Choroid plexus epithelial cell (primary cell): ENCODE measurements around the gene TTLL12.

Experiments
- DNase-seq: peaks from one replicate; pipeline ENCODE4 v3.0.0-alpha.2; 2010; ENCODE audit warnings: low read depth
- H3K4me3 ChIP-seq: 2 replicates; pipeline ENCODE4 v1.5.1; 2011; ENCODE audit warnings: low read depth, mild to moderate bottlenecking, control low read depth, low read length, moderate library complexity
- CTCF ChIP-seq: conservative IDR thresholded peaks from 2 replicates; pipeline ENCODE4 v1.5.1; 2011; ENCODE audit warnings: low read depth, mild to moderate bottlenecking, control low read depth, inconsistent platforms, low read length, moderate library complexity

Gene TTLL12

GRCh38 chr22:43182118-43182517 lies 4.8 kb downstream of the TTLL12 start:
- TF ChIP-seq CTCF = no peak
- no peak for DNase-seq
- H3K4me3 ChIP-seq = no peak overlapping the region

GRCh38 chr22:43181321-43182076 lies 5.4 kb downstream of the TTLL12 start:
- no peak overlapping the region for H3K4me3 ChIP-seq
- DNase-seq = no peak
- no peak for TF ChIP-seq CTCF

GRCh38 chr22:43180670-43181069 lies 6.3 kb downstream of the TTLL12 start:
- H3K4me3 ChIP-seq = no peak overlapping the region
- TF ChIP-seq CTCF = no peak
- no peak for DNase-seq

GRCh38 chr22:43179911-43180195 lies 7.1 kb downstream of the TTLL12 start:
- DNase-seq = no peak
- TF ChIP-seq CTCF = no peak
- H3K4me3 ChIP-seq = no peak overlapping the region

- no peak for DNase-seq
- H3K4me3 ChIP-seq = no peak overlapping the region
- TF ChIP-seq CTCF = no peak
Measured at GRCh38 chr22:43179146-43179910, 7.6 kb downstream of the TTLL12 start.

- no peak for DNase-seq
- TF ChIP-seq CTCF = no peak
- no peak overlapping the region for H3K4me3 ChIP-seq
Measured at GRCh38 chr22:43177479-43177878, 9.5 kb downstream of the TTLL12 start.

- no peak overlapping the region for H3K4me3 ChIP-seq
- no peak for DNase-seq
- no peak for TF ChIP-seq CTCF
Measured at GRCh38 chr22:43176090-43176489, 10.8 kb downstream of the TTLL12 start.
